GM21723 (cell line): ENCODE results near the gene FBLN2.

ENCODE experiments used
- ATAC-seq: cut with Tn5 transposase; IDR thresholded peaks from one replicate; pipeline ENCODE4 v1.9.1; 2021; ENCODE audit warnings: mild to moderate bottlenecking, moderate library complexity; ENCODE audit not compliant: unreplicated experiment

The FBLN2 gene

GRCh38 chr3:13617097-13617738 is 68.3 kb downstream of the FBLN2 start:
- ATAC-seq: no peak

- ATAC-seq: no peak
Observed at GRCh38 chr3:13617981-13618380, 69.1 kb downstream of the FBLN2 start.

GRCh38 chr3:13618836-13619235 is 69.9 kb downstream of the FBLN2 start:
- no peak for ATAC-seq

GRCh38 chr3:13619661-13620230 is 70.8 kb downstream of the FBLN2 start:
- no peak for ATAC-seq

- ATAC-seq: no peak
Observed at GRCh38 chr3:13620281-13620680, 71.4 kb downstream of the FBLN2 start.

GRCh38 chr3:13620776-13621365 is 71.9 kb downstream of the FBLN2 start:
- ATAC-seq: no peak

GRCh38 chr3:13621381-13622221 is 72.7 kb downstream of the FBLN2 start:
- no peak for ATAC-seq

- ATAC-seq: no peak
Observed at GRCh38 chr3:13622356-13622755, 73.4 kb downstream of the FBLN2 start.

- no peak for ATAC-seq
Observed at GRCh38 chr3:13623101-13623654, 74.3 kb downstream of the FBLN2 start.

- no peak for ATAC-seq
Observed at GRCh38 chr3:13624021-13624420, 75.1 kb downstream of the FBLN2 start.

- ATAC-seq: no peak
Observed at GRCh38 chr3:13624671-13625125, 75.8 kb downstream of the FBLN2 start.

- ATAC-seq: no peak
Observed at GRCh38 chr3:13626396-13626795, 77.5 kb downstream of the FBLN2 start.

GRCh38 chr3:13626915-13627460 is 78.1 kb downstream of the FBLN2 start:
- no peak for ATAC-seq

- no peak for ATAC-seq
Observed at GRCh38 chr3:13627681-13628080, 78.8 kb downstream of the FBLN2 start.

- ATAC-seq: no peak
Observed at GRCh38 chr3:13628432-13628831, 79.5 kb downstream of the FBLN2 start.

GRCh38 chr3:13628841-13629551 is 80.1 kb downstream of the FBLN2 start:
- no peak for ATAC-seq

GRCh38 chr3:13629644-13630043 is 80.7 kb downstream of the FBLN2 start:
- ATAC-seq: no peak

GRCh38 chr3:13631256-13631655 is 82.3 kb downstream of the FBLN2 start:
- no peak for ATAC-seq

- ATAC-seq: no peak
Observed at GRCh38 chr3:13633176-13633575, 84.3 kb downstream of the FBLN2 start.

GRCh38 chr3:13634151-13634550 is 85.2 kb downstream of the FBLN2 start:
- no peak for ATAC-seq
